ENCODE measurements around the gene TSPAN17. TPM values are rescaled to one million over a fixed set of nuclear protein-coding genes. Genes with fewer than 3 reads are reported as not detected.

TSPAN17 gene
- total and polyA plus RNA-seq, 2 experiments from 2014 or later, result 11.7 to 52.1 TPM

- no peaks in the 10 kb centered on the region for H3K9me2 ChIP-seq (ENCODE audit: insufficient read depth)
- no peak overlapping the region for H3K4me3 Mint-ChIP-seq
- no peak overlapping the region for H3K27ac Mint-ChIP-seq
- H4K20me1 ChIP-seq (replicated peaks; ENCODE audit: insufficient read depth), result no peaks in the 10 kb centered on the region
- H3F3A ChIP-seq (replicated peaks; ENCODE audit: low read depth), result 0 out of 2 replicates have a peak, but pooled peaks cover 2% of the 10 kb centered on the region
- no peaks in the 10 kb centered on the region; the same call in 2 of the 3 replicates for H3K36me3 Mint-ChIP-seq (ENCODE audit: low read depth)
- no peaks in the 10 kb centered on the region for H3K36me3 ChIP-seq (ENCODE audit: insufficient read depth)
- TF ChIP-seq POLR2AphosphoS5 (IDR thresholded peaks at IDR 0.05; ENCODE audit: low read depth), result no peak
- TF ChIP-seq CTCF (conservative IDR thresholded peaks at IDR 0.05; ENCODE audit: low read depth in 2 of 2), result no peak
- TF ChIP-seq EZH2 (IDR thresholded peaks at IDR 0.05; ENCODE audit: low read depth, unreplicated experiment), result no peak
- no peak for TF ChIP-seq REST (IDR thresholded peaks at IDR 0.05; ENCODE audit: unreplicated experiment)
- TF ChIP-seq ETS1 (IDR thresholded peaks at IDR 0.05), result no peak
- no peak for TF ChIP-seq ZNF462 (CRISPR knock-in tag; IDR thresholded peaks at IDR 0.05)
- TF ChIP-seq JUNB (IDR thresholded peaks at IDR 0.05; ENCODE audit: unreplicated experiment), result no peak
- TF ChIP-seq EZH2phosphoT487 (IDR thresholded peaks at IDR 0.05; ENCODE audit: unreplicated experiment), result no peak
- H3K27me3 ChIP-seq (ENCODE audit: insufficient read depth), result no peaks in the 10 kb centered on the region
- DNase-seq (ENCODE audit: low spot score) (no peak), ATAC-seq (no peak)
- H3K27me3 Mint-ChIP-seq (ENCODE audit: insufficient read depth, low read depth, poor library complexity), result peaks cover 9% of the 10 kb centered on the region
- H3K27ac ChIP-seq (ENCODE audit: low read depth), result no peak overlapping the region
- peaks cover 3% of the 10 kb centered on the region; the same call in 2 of the 3 replicates for H3K9me3 Mint-ChIP-seq
- no peak overlapping the region for H3K4me3 ChIP-seq
- no peak overlapping the region for H3K4me2 ChIP-seq
- H3K79me2 ChIP-seq (replicated peaks; ENCODE audit: insufficient read depth), result no peaks in the 10 kb centered on the region
- no peaks in the 10 kb centered on the region for H3K4me1 ChIP-seq (ENCODE audit: insufficient read depth)
- H2AFZ ChIP-seq, result no peak overlapping the region
- peaks cover 12% of the 10 kb centered on the region for H3K4me1 Mint-ChIP-seq
These were observed 16.3 kb downstream of the TSPAN17 start for GRCh38 chr5:176663566-176663965.
